NB4 (cell line): ENCODE measurements around the gene MSX1.
A peak's percentile ranks its signal among the peaks of the same experiment; 100 is the strongest.

ENCODE experiments used
- DNase-seq: peaks from one replicate; pipeline ENCODE4 v3.0.0; 2010; ENCODE audit warnings: low read depth
- H3K4me3 ChIP-seq: one replicate; pipeline ENCODE4 v1.5.1; 2011; ENCODE audit warnings: mild to moderate bottlenecking, low read depth, low read length, moderate library complexity
- MYC ChIP-seq: IDR thresholded peaks from 2 replicates; pipeline ENCODE4 v1.6.1; 2011; ENCODE audit warnings: low read depth, low read length
- POLR2A ChIP-seq: IDR thresholded peaks from 2 replicates; pipeline ENCODE4 v1.6.1; 2011; ENCODE audit warnings: mild to moderate bottlenecking; ENCODE audit not compliant: insufficient read length; ENCODE audit errors: extremely low read depth
- TF ChIP-seq, protein P1 (sequence below): IDR thresholded peaks from 2 replicates; pipeline ENCODE4 v1.6.1; 2011; ENCODE audit warnings: low read depth, low read length
- TF ChIP-seq, protein P2 (sequence below): IDR thresholded peaks from one replicate; pipeline ENCODE4 v1.5.1; 2012; ENCODE audit warnings: low read depth, low read length

Gene MSX1

DNA sequence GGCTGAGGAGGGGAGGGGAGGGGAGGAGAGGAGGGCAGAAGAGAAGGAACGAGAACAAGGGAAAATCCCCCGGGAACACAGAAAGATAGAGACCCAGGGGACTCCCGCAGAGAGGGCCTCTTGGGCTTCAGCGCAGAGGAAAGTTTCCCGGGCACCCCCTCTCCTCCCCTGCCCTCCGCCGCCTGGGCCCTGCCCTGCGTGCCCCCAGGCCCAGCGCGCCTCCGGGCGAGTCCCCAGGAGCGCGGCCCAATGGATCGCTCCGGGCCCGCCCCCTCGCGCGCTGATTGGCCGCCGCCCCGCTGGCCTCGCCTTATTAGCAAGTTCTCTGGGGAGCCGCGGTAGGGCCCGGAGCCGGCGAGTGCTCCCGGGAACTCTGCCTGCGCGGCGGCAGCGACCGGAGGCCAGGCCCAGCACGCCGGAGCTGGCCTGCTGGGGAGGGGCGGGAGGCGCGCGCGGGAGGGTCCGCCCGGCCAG is at the start of gene MSX1:
Gene MSX1, plus strand, starts transcription at position 341 of the 474 bp plus-strand sequence. CDS start 235 bp downstream, outside the sequence.
- TF ChIP-seq POLR2A (peak; percentile 82), MYC (peak; percentile 41; the same call in 1 of the 2 replicates)
- TF ChIP-seq, protein P1, sequence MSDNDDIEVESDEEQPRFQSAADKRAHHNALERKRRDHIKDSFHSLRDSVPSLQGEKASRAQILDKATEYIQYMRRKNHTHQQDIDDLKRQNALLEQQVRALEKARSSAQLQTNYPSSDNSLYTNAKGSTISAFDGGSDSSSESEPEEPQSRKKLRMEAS, result peak; percentile 26
- TF ChIP-seq, protein P2, sequence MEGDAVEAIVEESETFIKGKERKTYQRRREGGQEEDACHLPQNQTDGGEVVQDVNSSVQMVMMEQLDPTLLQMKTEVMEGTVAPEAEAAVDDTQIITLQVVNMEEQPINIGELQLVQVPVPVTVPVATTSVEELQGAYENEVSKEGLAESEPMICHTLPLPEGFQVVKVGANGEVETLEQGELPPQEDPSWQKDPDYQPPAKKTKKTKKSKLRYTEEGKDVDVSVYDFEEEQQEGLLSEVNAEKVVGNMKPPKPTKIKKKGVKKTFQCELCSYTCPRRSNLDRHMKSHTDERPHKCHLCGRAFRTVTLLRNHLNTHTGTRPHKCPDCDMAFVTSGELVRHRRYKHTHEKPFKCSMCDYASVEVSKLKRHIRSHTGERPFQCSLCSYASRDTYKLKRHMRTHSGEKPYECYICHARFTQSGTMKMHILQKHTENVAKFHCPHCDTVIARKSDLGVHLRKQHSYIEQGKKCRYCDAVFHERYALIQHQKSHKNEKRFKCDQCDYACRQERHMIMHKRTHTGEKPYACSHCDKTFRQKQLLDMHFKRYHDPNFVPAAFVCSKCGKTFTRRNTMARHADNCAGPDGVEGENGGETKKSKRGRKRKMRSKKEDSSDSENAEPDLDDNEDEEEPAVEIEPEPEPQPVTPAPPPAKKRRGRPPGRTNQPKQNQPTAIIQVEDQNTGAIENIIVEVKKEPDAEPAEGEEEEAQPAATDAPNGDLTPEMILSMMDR, result no peak
- DNase-seq, result peak; percentile 94
- H3K4me3 ChIP-seq, result peak within 1 kb of the TSS; percentile 47

DNA sequence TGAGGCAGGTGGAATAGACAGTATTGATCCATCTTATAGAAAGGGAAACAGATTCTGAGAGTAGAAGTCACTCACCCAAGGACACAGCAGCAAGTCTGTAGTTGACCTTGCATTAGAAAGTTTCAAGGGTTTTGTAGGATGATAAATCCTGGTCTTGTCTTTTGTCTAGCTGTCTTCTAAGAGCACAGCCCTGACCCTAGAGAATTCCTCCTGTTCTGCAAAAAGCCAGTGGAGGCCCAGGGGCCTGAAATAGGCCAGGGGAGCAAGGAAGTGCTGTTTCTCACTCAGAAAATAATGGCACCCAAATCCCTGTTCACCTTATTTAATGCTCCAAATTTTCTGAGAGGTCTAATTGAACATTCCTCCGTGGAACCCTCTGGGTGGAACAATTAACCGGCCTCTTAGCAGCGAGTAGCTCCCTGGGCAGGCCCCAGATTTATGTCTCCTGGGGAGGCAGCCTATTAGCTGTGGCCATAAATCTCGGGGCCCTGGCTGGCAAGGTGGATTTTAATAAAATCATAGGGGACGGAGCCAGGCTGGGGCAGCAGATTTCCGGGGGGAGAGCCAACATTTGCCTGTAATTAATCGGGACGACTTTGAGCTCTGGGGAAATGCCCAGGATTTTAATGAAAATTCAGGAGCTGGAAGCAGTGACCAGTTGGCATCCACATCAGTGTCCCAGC is 49.2 kb upstream of the MSX1 start:
- H3K4me3 ChIP-seq, result no peak overlapping the region
- TF ChIP-seq POLR2A (no peak), MYC (no peak)
- TF ChIP-seq, protein P2, result no peak
- TF ChIP-seq, protein P1, result no peak
- DNase-seq, result no peak

DNA sequence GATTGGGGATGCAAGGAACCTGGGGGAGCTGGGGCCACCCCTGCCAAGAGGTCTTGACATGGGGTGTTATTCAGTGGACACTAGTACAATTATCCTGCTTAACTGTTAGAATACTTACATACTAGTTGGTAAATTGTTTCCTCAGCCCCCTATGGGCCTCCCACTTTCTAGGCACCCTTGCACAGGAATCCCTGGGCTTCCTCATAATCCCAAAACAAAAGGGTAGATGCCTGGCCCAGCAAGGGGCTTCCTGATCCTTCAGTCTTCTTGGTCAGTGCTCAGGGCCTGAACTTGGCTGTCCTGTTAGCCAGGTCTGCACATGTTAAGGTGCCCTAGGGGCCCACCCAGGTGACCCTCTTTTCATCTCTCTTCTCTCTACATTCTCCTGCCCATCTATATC is 48.7 kb upstream of the MSX1 start:
- H3K4me3 ChIP-seq, result no peak overlapping the region
- no peak for DNase-seq
- no peak for TF ChIP-seq POLR2A
- TF ChIP-seq MYC, result no peak
- TF ChIP-seq, protein P1, result no peak
- TF ChIP-seq, protein P2, result no peak

DNA sequence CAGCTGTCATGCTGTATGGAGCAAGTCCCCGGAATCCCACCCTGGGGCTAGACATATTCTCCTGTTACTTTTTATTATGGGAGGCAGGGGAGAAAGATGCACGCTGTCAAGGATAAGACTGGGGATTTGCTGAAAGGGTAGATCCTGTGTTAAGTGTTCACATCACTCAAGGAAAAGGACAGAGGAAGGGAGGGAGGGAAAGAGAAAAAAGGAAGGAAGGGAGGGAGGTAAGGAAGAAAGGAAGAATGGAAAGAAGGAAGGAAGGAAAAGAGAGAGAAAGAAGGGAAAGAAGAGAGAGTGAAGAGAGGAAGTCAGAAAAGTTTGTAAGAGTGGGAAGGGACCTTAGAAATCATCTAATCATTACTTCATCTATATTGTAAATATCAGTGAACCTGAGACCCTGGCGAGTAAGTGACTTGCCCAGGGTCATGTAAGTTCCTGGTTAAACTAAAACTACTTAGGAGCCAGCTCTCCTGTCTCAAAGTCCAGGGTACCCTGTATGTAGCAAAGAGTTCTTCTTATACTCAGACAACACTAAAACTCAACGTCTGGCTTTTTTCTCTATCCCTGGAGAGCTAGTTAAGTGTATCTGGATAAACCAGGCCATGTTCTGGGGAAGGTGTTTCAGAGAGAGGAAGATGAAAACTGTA is 47.2 kb upstream of the MSX1 start:
- no peak overlapping the region for H3K4me3 ChIP-seq
- TF ChIP-seq, protein P1, result no peak
- no peak for TF ChIP-seq MYC
- no peak for TF ChIP-seq POLR2A
- TF ChIP-seq, protein P2, result no peak
- DNase-seq, result no peak

DNA sequence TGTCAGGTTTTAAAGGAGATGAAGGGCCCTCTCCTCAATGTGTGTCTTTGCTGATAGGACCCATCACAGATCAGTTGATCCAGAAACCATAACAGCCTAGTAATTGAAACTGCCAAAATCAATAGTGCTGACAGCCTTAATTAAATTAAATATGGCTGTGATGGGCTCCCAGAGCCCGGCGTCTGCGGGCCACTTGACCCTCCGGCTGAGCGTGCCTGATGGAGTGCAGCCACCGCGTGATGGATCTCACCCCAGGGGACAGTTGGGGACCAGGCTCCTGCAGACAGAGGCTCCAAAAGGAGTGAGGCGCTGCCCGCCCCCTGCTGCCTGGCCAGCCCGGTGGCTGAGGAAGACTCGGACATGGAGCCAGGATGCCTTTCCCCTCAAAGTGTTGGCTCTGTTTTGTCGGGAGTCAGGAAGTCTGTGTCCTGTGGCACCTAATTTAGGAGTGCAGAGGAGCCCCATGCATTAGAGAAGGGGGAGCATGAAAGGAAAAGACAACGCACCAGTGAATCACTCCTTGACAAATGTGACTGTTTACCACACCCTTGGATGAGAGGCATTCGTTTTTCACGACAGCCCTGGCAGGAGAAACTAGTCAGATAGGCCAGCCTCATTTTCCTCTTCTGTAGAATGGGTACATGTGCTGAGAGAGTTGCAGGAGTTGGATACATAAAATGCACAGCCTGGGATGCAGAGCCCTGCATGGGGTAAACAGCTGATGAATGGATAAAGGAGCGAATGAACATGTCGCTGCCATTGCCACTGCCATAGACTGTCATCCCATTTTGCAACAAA is 40.9 kb upstream of the MSX1 start:
- H3K4me3 ChIP-seq, result no peak overlapping the region
- DNase-seq, result no peak
- TF ChIP-seq, protein P1, result no peak
- TF ChIP-seq, protein P2, result no peak
- no peak for TF ChIP-seq POLR2A
- no peak for TF ChIP-seq MYC
